Stimulated activated CD4-positive, alpha-beta T cell treated with anti-CD3 and anti-CD28 coated beads, Interleukin-1b, Interleukin-23, amount 100 ng/mL, for 1 hour (primary cell): ENCODE data around the gene MOCS1.

ENCODE experiments used
- DNase-seq, 2 donors: peaks; one replicate each; pipeline ENCODE4 v3.0.0-alpha.2; 2020; ENCODE audit warnings: low read depth in 2 of 2

Gene MOCS1

DNA sequence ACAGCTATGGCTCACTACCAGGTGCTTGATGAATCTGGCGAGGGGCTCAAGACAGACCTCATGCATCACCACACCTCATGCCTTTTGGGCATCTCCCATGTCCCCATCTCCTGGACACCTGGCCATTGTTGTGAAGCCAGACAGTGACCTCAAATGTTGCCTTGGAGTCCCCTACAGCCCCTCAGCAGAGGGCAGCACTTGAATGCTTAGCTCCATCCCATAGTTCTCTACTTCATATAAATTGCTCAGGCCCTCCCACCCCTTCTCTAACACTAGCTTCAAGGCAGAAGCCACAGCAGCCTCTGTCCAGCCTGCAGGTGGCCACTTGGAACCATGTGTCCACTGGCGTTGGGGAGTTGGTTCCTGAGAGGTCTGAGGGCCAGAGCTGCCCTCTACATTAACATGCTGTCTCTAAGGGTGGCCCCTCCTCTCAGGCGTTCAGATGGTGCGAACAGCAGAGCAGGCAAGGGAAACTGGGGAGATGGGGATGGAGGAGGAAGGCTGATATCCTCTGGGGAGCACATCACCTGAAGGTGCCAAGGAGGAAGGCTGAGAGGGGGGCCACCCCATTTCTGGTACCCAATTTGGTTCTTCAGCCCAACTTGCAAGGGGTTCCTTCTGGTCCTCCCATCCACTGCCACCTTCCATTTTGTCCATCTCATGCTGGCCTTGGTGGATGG is 31.3 kb downstream of the MOCS1 start:
- DNase-seq: no peak

DNA sequence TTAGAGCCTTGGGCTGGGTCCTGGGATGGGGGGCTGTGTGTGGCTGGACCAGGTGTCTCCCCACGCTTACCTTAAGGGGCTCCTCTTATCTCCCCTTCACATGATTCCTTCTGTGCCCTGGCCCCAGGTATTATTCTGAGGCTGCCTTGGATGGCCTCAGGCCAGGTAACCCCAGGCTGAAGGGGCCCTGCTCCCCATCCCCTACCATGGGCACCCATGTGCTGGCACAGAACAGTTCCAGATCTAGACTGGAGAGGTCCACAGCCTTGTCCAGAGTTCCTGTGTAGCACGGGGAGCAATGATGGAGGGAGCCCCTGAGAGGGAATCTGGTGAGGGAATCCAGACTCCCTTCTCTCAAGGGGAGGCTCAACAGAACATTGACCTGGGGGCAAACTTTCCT is 32.1 kb downstream of the MOCS1 start:
- no peak for DNase-seq

DNA sequence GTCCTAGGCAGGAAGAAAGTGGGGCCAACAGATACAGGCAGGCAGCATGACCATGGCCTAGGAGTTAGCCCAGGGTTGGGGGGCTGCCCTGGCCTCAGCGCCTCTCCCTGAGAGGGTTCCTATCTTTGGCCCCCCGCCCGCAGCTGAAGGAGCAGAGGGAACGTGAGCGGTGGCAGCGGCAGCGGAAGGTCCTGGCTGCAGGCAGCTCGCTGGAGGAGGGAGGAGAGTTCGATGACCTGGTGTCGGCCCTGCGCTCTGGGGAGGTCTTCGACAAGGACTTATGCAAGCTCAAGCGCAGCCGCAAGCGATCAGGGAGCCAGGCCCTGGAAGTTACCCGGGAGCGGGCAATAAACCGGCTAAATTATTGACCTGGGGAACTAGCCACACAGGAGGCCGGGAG is 32.6 kb downstream of the MOCS1 start:
- DNase-seq: no peak

DNA sequence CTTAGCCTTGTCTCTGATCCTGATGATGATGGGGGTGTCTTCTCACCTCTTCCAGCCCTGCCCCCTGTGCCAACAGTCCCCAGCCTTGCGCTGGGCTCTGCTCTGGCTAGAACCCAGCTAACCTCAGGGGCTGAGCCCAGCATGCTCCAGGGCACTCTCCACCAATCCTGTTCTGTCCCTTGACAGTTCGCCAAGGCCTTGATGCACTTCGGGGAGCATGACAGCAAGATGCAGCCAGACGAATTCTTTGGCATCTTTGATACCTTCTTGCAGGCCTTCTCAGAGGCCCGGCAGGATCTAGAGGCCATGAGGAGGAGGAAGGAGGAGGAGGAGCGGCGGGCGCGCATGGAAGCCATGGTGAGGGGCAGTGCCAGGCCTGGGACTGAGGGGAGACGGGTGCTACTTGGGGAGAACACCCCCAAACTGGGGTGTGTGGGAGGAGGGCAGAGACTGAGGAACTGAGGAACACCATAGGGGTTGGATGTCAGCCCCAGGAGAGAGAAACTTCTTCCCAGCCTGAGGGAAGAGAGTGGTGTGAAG is 33.1 kb downstream of the MOCS1 start:
- DNase-seq: no peak

DNA sequence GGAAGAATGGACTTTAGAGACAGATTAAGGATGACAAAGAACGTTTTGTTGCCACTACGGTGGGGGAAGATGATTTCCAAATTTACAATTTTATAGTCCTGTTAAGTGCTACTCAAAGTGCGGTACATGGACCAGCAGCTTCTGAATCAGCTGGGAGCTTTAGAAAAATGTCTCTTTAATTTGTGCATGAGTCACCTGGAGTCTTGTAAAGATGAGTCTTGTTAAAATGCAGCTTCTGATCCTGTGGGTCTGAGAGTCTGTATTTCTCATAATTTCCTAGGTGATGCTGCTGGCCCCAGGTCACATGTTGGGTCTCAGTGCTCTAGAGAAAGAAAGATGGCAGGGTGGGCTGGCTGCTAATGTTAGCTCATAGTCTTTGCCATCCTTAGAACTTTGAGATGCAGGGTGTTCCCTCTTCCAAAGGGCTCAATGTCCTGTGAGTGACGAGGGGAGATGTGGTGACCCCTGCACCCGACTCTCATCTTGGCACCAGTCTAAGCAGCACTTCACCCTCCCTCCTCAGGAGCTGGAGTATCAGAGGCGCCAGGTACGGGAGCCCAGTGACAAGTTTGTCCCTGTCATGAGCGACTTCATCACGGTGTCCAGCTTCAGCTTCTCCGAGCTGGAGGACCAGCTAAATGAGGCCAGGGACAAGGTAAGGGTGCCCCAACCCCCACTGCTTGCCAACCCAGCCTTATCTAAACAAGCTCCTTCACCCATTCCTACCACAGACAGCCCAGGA is 34.5 kb downstream of the MOCS1 start:
- DNase-seq: no peak

DNA sequence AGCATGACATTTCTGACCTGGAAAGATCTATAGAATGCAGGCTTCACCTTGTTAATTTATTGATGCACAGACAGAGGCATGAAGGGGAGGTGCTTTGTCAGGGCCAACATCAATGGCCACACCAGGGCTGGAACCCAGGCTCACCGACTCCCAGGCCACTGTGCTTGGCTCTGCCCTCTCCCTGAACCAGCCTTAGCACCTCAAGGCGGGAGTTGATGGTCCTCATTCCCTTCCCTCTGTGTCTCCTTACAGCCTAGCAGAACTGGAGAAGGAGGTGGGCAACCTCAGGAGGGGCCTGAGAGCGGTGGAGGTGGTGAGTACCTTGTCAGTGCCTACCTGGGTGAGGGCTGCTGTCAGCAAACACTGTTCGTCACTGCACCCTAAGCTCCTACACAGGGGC is 35.6 kb downstream of the MOCS1 start:
- no peak for DNase-seq

DNA sequence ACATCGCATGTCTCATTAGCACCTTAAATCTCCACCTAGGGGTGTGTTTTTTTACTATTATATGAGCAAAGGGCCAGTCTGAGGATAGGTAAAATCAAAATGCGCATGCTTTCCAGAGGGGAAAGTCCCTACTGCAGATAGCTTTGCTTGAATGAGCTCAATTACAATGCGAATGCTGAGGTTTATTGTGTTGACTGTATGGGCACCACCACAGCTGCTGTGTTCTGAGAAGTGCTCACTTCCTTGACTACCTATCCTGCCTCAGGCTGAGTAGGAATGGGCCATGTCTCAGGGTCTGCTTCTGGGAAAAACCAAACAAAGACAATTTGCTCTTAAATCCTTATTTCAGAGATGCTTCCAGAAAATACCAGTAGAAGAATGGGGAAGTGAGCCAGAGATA is 36.6 kb downstream of the MOCS1 start:
- no peak for DNase-seq

DNA sequence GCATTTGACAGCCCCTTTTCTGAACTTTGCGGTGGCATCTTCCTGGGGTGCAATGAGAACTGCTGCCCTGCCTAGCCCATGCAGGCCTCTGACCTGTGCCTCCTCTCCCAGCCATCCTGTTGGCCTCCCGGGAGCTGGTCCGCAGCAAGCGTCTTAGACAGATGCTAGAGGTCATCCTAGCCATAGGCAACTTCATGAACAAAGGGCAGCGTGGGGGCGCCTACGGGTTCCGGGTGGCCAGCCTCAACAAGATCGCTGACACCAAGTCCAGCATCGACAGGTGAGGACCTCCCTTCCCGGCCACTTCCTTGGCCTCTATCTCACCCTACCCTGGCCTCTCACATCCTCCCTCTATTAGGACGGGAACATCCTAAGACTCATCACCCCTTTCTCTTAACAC is 37.6 kb downstream of the MOCS1 start:
- DNase-seq: no peak

DNA sequence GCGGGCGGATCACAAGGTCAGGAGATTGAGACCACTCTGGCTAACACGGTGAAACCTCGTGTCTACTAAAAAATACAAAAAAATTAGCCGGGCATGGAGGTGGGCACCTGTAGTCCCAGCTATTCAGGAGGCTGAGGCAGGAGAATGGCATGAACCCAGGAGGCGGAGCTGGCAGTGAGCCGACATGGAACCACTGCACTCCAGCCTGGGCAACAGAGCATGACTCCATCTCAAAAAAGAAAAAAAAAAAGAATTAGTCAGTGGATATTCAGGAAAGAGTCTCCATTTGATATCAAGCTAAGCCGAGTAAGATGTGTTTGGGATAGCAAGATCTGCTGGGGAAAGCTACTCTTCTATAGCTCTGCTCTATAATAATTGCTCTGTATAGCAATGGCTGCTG is 41.0 kb downstream of the MOCS1 start:
- no peak for DNase-seq

DNA sequence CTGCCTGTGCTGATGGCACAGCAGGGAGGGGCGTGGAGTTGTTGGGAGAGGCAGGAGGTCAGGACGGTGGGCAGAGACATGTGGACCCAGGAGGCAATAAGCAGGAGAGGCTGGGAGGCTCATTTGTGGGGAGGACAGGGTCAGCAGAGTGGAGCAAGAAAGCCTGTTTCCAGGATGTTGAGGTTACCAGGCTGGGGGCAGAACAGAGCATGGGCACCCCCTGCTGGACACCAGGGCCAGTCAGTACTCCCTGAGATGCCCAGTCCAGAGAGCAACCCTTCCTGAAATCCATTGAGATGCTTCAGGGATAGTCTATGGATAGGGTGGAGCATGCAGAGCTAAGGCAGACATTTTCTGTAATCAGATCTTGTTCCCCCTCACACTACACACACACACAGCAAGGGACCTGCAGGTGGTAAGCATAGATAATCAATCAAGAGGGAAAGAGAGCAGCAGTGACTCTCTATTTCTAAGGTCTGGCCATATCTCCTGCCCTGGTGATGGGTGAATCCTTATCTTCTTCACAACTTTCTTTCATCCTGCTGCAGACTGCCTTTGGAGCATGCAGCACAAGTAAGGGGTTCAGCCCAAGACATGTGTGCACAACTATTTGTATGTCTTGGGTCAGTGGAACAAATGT is 41.7 kb downstream of the MOCS1 start:
- no peak for DNase-seq

DNA sequence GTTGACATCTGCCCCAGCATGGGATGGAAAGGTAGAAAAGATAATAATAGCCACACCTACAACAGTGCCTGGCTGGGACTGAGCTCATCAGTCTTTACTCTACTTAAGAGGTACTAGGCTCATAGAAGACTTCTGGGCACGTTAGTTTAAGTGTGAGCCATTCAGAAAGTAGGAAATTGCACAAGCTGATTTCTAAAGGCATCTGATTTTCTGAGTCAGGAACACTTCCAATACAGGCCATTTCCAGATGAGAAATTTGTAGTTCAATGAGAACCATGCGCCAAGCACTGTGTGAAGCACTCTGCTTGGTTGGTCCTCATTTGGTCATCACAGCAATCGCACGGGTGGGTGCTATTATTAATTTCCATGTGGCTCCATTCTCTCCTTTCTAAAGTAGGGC is 42.3 kb downstream of the MOCS1 start:
- no peak for DNase-seq

DNA sequence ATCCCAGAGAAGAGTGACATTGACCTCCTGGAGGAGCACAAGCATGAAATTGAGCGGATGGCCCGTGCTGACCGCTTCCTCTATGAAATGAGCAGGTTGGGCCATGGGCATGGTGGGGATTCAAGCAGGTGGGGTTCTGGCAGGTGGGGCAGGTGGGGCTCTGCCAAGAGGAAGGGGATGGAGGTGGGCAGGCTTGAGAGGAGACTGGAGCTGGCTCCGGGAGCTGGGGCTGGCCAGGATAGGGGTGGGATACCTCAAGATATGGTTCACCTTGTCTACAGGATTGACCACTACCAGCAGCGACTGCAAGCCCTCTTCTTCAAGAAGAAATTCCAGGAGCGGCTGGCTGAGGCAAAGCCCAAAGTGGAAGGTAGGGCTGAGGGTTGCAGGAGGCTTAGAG is 42.9 kb downstream of the MOCS1 start:
- no peak for DNase-seq

DNA sequence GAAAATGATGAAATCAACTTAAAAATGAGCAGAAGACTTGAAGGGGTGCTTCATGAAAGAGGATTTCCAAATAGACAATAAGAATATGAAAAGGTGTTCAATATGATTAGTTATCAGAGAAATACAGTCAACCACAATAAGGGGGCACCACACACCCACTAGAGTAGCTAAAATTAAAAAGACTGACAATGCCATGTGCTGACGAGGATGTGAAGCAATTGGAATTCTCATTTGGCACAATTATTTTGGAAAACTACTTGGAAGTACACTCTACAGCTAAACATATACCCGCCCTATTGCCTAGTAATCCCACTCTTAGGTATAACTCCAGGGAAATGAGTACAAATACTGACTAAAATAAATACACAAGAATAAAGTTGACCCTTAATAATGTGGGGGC is 45.0 kb downstream of the MOCS1 start:
- no peak for DNase-seq

DNA sequence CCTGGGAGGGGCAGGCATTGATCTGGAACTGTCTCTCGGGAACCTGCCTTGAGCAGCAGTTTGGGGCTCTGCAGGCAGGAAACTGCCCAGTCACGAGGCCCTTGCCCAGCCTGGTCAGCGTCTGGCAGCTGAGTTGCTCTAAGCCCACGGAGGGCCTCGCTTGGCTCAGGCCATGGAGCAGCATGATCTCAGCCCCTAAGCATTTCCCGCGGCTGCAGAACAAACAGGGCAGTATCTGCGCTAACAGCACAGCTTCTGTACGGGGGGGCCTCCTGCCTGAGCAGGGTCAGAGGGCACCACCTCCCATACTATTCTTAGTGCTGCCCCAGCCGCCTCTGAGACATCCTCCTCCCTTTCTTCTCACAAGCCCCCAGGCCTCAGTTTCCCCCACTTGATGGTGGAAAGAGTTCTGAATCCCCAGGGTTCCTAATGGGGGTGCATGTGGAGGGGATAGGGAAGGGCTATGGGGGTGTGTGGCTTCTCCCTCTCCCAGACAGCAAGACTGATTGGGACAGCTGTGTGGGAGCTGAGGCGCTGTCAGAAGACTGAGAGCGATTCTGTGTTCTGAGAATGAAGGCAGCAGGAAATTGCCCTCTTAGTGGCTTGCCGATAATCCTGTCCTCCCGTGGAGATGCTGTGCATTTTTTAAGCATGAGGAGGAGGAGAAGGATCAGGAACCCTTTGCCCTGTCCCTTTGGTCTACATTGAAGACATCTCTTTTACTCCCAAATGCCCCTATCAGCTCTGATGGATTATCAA is 46.4 kb downstream of the MOCS1 start:
- DNase-seq: no peak

DNA sequence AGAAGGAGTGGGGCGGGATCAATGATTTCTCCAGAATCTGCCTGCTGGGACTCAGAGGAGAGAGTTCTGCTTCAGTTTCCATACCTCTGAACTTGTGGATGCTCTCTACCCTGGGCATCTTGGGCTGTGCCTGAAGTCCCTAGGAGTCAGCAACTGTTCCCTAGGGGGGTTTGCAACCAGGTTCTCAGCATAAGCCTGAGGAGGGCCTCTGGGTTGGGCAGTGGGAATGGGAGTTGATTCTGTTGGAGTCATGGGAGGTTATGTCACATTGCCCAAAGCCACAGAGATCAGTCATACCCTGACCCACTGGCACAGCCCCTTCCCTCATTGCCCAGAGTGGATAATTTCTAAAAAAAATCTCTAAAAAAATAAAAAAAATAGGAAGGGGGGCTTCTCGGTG is 47.4 kb downstream of the MOCS1 start:
- DNase-seq: no peak

DNA sequence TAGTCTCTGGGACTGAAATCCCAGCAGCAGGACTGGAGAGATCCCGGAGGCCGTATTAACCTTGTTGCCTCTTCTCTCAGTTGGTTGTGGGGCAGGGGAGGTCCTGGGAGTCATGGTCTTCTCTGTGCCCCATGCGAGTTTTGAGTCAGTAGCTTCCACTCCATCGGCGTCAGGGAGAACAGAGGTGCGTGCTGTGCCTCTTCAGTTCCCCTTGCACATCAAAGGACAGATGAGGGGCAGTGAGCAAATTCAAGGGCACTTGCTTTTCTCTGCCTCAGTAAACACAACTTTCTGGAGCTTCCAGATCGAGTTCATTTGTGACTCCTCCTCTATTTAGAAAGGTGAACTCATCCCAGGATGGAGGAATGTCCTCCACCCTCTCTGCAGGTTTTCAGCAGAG is 48.6 kb downstream of the MOCS1 start:
- DNase-seq: no peak

DNA sequence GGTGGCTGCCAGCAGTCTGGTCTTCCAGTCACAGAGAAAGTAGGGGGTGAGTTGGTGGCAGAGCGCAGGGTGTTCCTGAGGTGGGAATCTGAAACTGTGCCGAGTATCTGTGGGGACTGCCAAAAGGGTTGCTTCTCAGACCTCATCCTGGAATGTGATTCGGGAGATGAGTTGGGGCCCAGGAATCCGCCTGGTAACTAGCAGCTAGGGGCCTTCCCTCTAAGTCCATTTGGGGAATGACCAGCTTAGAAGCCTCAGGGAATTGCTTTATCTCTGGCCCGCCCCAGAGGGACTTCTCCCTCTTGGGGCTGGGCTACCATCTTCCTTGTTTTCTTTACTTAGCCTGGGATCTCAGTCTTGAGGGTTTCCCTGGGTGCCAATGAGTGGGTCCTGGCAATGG is 49.6 kb downstream of the MOCS1 start:
- DNase-seq: no peak

DNA sequence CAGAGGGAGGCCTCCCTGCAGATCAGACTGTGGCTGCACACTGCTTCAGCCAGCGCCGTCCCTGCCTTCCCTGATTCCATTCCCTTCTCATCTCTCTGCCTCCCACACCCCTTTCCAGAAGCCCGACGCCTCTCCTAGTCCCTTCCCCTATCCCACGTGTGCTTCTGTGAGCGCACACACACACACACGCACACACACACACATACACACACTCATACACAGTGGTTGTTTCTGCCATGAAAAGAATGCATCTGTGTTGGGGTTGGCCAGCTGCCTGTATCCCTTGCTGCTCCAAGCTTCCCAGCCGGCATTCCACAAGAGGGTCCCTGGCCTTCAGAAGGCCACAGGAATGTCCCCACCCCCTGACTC is 51.7 kb downstream of the MOCS1 start:
- no peak for DNase-seq

DNA sequence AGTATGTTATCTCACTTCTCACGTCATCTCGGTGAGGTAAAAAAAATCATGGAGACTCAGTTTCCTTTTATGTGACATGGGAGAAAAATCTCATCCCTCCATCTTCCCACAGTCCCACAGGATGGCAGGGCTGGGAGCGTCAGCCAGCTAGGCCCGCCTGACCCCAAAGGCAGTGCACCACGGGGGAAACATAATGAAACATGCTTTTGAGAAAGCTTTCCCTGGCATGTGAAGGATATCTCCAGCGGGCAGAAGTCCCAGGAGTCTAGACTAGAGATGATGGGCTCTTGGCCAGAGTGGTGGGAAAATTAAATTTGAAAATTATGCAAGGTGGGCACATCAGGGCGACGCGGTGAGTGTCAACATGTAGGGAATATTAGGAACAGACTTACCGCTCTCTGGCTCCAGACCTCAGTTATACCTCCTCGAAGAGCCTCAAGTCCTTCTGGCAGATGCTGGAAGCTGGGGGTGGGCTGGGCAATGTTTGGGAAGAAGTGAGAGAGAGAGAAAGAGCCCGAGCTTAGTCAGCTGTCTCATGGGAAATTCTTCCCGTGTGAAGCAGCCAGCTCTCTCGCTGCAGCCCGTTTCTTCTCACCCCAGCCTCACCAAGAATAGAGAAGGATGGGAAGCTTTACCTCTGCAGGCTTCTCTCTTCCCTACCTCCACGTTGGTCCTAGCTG is 52.3 kb downstream of the MOCS1 start:
- no peak for DNase-seq

DNA sequence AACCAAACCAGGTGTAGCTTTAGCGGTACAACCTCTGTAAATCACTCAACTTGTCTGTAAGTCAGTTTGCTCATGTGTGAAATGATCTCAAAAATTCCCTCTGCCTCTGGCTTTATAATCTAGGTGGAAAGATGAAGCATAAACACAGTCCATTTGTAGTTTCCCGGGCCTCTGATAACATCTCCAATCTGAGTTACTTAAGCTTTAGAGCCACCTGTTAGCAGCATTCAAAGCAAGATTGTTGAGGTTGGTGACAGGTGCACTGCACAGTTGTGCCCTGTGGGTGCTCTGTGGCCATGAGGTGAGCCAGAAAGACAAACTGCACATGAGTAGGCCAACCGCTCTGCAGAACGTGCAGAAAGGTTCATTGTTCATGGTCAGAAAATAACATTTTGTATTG is 53.7 kb downstream of the MOCS1 start:
- no peak for DNase-seq

DNA sequence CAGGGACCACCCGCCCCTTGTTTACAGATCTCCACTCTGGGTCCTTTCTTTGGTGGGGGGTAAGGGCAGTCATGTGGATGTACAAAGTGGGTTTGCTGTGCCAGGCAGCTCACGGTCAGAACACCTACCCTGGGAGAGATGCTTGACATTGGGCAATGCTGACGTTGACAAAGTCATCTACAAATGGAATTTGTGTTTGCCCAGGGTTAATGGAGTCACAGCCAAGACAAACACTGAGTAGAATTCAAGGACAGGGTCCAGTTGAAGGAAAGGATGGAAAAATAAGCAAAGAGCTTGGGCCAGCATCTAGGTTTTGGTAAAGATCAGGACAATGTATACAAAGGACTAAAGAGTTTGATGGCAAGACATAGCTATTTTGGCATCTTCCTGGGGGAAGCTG is 54.7 kb downstream of the MOCS1 start:
- no peak for DNase-seq

DNA sequence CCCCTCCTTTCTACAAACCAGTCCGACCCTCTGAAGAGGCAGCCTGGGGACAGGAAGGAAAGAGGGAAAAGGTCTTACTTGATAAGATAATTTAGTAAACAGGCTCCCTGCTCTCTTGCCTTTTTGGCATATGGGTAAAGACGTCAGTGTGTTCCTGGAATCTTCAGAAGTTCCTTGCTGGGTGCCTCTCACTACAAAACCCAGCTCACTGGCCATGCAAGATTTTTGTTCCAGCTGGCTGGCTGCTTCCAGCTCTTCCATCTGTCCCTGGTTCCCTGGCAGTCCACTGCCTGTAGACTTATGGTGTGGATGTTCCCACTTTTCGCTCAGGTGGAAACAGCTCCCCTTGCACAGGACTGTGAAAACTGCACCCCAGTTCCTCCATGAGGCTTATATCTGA is 57.4 kb downstream of the MOCS1 start:
- no peak for DNase-seq
